Measurements from ENCODE around the gene CACNA1F. TPM values are rescaled to one million over a fixed set of nuclear protein-coding genes. Genes with fewer than 3 reads are reported as not detected.
A peak's percentile ranks its signal among the peaks of the same experiment; 100 is the strongest.

The CACNA1F gene
- total and polyA plus RNA-seq, 9 of the 15 experiments (the other 6 are each of a cell fraction or from before 2014, with no cell fraction given) = under 0.01 to 0.41 (median 0.03) TPM; not detected in 3

- no TSS peak for BruUV-seq (replicated peaks)
- Histone ChIP-seq H3K27me3 (ENCODE audit: control insufficient read depth in 2 of 2, insufficient read depth in 2 of 2, low read length in 2 of 2) (peaks cover 3 to 26% of the 10 kb centered on the region in 2 experiments; a peak in 3 of 5 replicates), H3K4me2 (ENCODE audit: insufficient read depth, low read length) (no peak overlapping the region), H3K9me1 (ENCODE audit: control insufficient read depth, insufficient read depth, low read length) (no peaks in the 10 kb centered on the region), H3K36me3 (ENCODE audit: control insufficient read depth, insufficient read depth, low read length) (no peaks in the 10 kb centered on the region), H3K79me2 (ENCODE audit: control insufficient read depth, insufficient read depth, low read length) (no peaks in the 10 kb centered on the region), H3K4me1 (replicated peaks in 1 of 2; ENCODE audit: control insufficient read depth in 2 of 2, insufficient read depth in 2 of 2, low read length in 2 of 2) (no peaks in the 10 kb centered on the region; a peak in 1 of 5 replicates), H4K20me1 (replicated peaks; ENCODE audit: control insufficient read depth, insufficient read depth, low read length) (no peaks in the 10 kb centered on the region), H3K27ac (ENCODE audit: extremely low read depth, low read depth, low read length) (no peak overlapping the region), H2AFZ (ENCODE audit: low read depth, low read length) (no peak overlapping the region), H3K9ac (ENCODE audit: insufficient read depth in 1 of 2, low read depth in 2 of 2, low read length in 2 of 2) (no peak overlapping the region), H3K4me3 (no peak overlapping the region), H3K9me3 (replicated peaks; ENCODE audit: control insufficient read depth, insufficient read depth, low read depth, low read length) (no peaks in the 10 kb centered on the region)
- no peak for TF ChIP-seq KLF13 (tag; IDR thresholded peaks at IDR 0.05; ENCODE audit: borderline replicate concordance, low read depth)
- TF ChIP-seq ZNF121 (CRISPR knock-in tag; conservative IDR thresholded peaks at IDR 0.05) = peak; percentile 84
- CTCF ChIA-PET (ENCODE audit: low intra/inter-chr PET ratio) = no interaction called here
- DNase-seq (ENCODE audit: extremely low read depth in 1 of 4, low spot score in 3 of 4) (no peak), ATAC-seq (no peak), FAIRE-seq (no peak)
- POLR2A ChIA-PET = no interaction called here
- in situ Hi-C loops (cut with MboI) = no loop called here
- intact Hi-C loops (cut with micrococcal nuclease) = no loop called here
Measured at GRCh38 chrX:49220100-49220499, 13.0 kb downstream of the CACNA1F start.

- Histone ChIP-seq H3K9ac (ENCODE audit: insufficient read depth in 1 of 2, low read depth in 2 of 2, low read length in 2 of 2) (no peak overlapping the region), H3K36me3 (ENCODE audit: control insufficient read depth, insufficient read depth, low read length) (no peaks in the 10 kb centered on the region), H3K9me3 (replicated peaks; ENCODE audit: control insufficient read depth, insufficient read depth, low read depth, low read length) (no peaks in the 10 kb centered on the region), H3K4me2 (ENCODE audit: insufficient read depth, low read length) (no peak overlapping the region), H3K4me1 (replicated peaks in 1 of 2; ENCODE audit: control insufficient read depth in 2 of 2, insufficient read depth in 2 of 2, low read length in 2 of 2) (no peaks in the 10 kb centered on the region; a peak in 2 of 5 replicates), H3K27me3 (ENCODE audit: control insufficient read depth in 2 of 2, insufficient read depth in 2 of 2, low read length in 2 of 2) (peaks cover 3 to 19% of the 10 kb centered on the region in 2 experiments; a peak in 3 of 5 replicates), H3K9me1 (ENCODE audit: control insufficient read depth, insufficient read depth, low read length) (no peaks in the 10 kb centered on the region), H4K20me1 (replicated peaks; ENCODE audit: control insufficient read depth, insufficient read depth, low read length) (no peaks in the 10 kb centered on the region), H2AFZ (ENCODE audit: low read depth, low read length) (no peak overlapping the region), H3K79me2 (ENCODE audit: control insufficient read depth, insufficient read depth, low read length) (no peaks in the 10 kb centered on the region), H3K27ac (ENCODE audit: extremely low read depth, low read depth, low read length) (no peak overlapping the region), H3K4me3 (no peak overlapping the region)
- POLR2A ChIA-PET = interaction anchor here (1.4 kb wide), 1 partner anchor 13 kb away, joined by 3 read pairs; no protein-coding TSS in a partner anchor
- TF ChIP-seq ZNF586 (CRISPR knock-in tag; conservative IDR thresholded peaks at IDR 0.05) (no peak), NR2C1 (IDR thresholded peaks at IDR 0.05) (peak; percentile 54; the same call in 1 of the 2 replicates), NR2C1 (tag; IDR thresholded peaks at IDR 0.05) (peak; percentile 62)
- FAIRE-seq (no peak), ATAC-seq (no peak), DNase-seq (ENCODE audit: extremely low read depth in 1 of 4, low spot score in 3 of 4) (no peak)
- CTCF ChIA-PET (ENCODE audit: low intra/inter-chr PET ratio) = no interaction called here
- BruUV-seq (replicated peaks) = no TSS peak
- intact Hi-C loops (cut with micrococcal nuclease) (no loop called here), in situ Hi-C loops (cut with MboI) (no loop called here)
- 13% methylated on average over 8 of the region's 14 CpGs for WGBS (ENCODE audit: insufficient coverage, low coverage, missing lambda C conversion rate)
Measured at GRCh38 chrX:49214996-49215526, 18.1 kb downstream of the CACNA1F start.
